HG03045 (cell line): Measurements from ENCODE around the gene ZBTB32.

Experiments
- ATAC-seq: cut with Tn5 transposase; IDR thresholded peaks from one replicate; pipeline ENCODE4 v1.9.1; 2021; ENCODE audit warnings: mild to moderate bottlenecking, moderate library complexity; ENCODE audit not compliant: unreplicated experiment

Gene ZBTB32

GRCh38 chr19:35695895-35696422, 8.4 kb upstream of the ZBTB32 start:
- no peak for ATAC-seq

- ATAC-seq, result no peak
Observed at GRCh38 chr19:35696835-35697234, 7.5 kb upstream of the ZBTB32 start.

GRCh38 chr19:35702223-35703012, 1.9 kb upstream of the ZBTB32 start:
- ATAC-seq, result peak; percentile 94

GRCh38 chr19:35703343-35703742, 1.0 kb upstream of the ZBTB32 start:
- ATAC-seq, result no peak

GRCh38 chr19:35708391-35708790, 4.0 kb downstream of the ZBTB32 start:
- no peak for ATAC-seq

GRCh38 chr19:35710784-35711723, 6.7 kb downstream of the ZBTB32 start:
- no peak for ATAC-seq

- no peak for ATAC-seq
Observed at GRCh38 chr19:35712567-35713505, 8.5 kb downstream of the ZBTB32 start.

GRCh38 chr19:35713506-35713850, 9.1 kb downstream of the ZBTB32 start:
- ATAC-seq, result no peak

- no peak for ATAC-seq
Observed at GRCh38 chr19:35713904-35714495, 9.6 kb downstream of the ZBTB32 start.

GRCh38 chr19:35714601-35715354, 10.4 kb downstream of the ZBTB32 start:
- no peak for ATAC-seq

GRCh38 chr19:35715355-35715809, 11.0 kb downstream of the ZBTB32 start:
- no peak for ATAC-seq

GRCh38 chr19:35715981-35716800, 11.8 kb downstream of the ZBTB32 start:
- ATAC-seq, result no peak

- ATAC-seq, result peak; percentile 58
Observed at GRCh38 chr19:35716801-35717664, 12.7 kb downstream of the ZBTB32 start.

GRCh38 chr19:35717665-35718344, 13.4 kb downstream of the ZBTB32 start, which contains the start of gene KMT2B:
Gene KMT2B (plus strand): TSS chr19:35718003. CDS start chr19:35718019, 16 bp downstream.
- peak; percentile 49 for ATAC-seq

- ATAC-seq, result peak; percentile 15
Observed at GRCh38 chr19:35718345-35719041, 14.1 kb downstream of the ZBTB32 start.
